ENCODE results near the gene UBXN6.

The UBXN6 gene

DNA sequence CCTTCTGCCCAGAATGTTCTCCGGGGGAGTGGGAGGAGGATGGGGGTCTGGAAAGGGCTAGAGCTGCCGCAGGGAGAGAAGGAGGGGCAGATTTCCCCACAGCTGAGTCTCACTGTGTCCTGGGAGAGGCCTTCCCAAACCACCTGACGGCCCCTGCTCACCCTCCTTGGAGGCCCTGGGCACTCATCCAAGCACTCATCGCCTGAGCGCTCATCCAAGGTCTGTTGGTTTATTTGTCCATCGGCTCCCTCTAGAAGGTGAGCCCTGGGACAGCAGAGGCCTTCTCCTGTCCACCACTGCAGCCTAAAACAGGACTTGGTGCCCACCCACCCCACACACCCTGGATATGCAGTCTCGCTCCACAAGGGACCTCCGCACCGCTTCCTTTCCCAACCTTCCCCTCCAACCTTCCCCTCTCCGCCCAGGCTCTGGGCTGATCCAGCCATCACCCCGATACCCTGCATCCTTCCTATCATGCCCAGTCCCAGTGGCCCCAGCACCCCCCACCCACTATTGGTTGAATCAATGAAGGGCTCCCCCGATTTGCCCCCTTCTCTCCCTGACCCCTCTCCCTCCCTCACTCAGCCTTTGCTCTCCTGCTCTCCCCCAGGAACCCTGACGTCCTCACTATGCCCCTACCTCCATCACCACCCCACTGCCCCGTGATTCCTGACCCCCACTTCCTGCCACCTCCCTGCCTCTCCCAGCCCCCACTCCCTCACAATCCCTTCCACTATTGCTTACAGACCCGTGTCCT lies 1.7 kb downstream of the UBXN6 start:
- no peak for DNase-seq (ENCODE audit: low read depth)

- no peak for DNase-seq (ENCODE audit: low read depth)
These were observed 2.6 kb downstream of the UBXN6 start for GRCh38 chr19:4454747-4455718.

DNA sequence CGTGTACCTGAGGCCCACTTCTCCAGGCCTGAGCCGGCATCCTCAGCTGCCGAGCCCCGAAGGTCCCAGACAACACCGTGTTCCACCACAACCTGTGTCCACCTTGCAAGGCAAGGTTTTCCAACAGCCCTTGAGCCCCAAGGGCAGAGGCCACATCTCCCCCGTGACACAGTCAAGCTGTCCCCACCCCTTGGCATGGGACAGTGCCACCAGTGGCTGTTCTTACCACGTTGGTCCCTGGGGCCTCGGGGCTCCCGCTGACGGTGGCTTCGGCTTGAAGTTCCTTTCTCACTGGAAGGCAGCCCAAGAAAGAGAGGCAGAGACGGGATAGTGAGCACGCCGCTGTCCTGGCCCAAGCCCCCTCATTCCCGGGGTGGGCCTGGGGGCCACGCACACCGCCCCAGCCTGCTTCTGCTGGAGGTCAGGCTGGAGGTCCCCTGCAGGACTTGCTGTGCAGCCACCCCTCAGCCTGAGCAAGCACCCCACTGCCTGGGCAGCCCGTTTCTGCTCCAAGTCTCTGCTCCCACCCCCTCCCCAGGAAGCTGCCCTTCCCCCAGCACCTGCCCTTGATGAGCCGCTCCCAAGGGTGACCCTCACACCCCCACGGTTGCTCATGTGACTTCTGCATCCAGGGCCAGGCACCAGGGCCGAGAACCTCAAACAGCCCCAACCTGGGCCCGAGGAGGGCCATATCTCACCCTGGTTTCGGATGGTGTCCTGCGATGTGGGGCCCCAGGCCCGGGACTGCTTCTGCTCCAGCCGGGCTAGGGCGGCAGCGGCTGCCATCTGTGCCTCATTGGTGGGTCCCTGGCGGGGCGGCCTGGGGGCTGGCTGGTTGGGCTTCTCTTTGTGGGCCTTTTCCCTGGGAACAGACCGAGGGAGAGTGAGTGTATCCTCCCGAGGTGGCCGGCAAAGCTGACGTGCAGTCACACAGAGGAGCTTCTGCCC lies 4.1 kb downstream of the UBXN6 start:
- no peak for DNase-seq (ENCODE audit: low read depth)

GRCh38 chr19:4452230-4452990 lies 5.2 kb downstream of the UBXN6 start:
- no peak for DNase-seq (ENCODE audit: low read depth)

GRCh38 chr19:4449639-4450028 lies 8.0 kb downstream of the UBXN6 start:
- DNase-seq (ENCODE audit: low read depth), result no peak

- DNase-seq (ENCODE audit: low read depth), result no peak
These were observed 8.5 kb downstream of the UBXN6 start for GRCh38 chr19:4449022-4449638.

- no peak for DNase-seq (ENCODE audit: low read depth)
These were observed 9.2 kb downstream of the UBXN6 start for GRCh38 chr19:4448147-4448985.

- no peak for DNase-seq (ENCODE audit: low read depth)
These were observed 10.1 kb downstream of the UBXN6 start for GRCh38 chr19:4447327-4448146.

- DNase-seq (ENCODE audit: low read depth), result no peak
These were observed 10.8 kb downstream of the UBXN6 start for GRCh38 chr19:4446704-4447200.

DNA sequence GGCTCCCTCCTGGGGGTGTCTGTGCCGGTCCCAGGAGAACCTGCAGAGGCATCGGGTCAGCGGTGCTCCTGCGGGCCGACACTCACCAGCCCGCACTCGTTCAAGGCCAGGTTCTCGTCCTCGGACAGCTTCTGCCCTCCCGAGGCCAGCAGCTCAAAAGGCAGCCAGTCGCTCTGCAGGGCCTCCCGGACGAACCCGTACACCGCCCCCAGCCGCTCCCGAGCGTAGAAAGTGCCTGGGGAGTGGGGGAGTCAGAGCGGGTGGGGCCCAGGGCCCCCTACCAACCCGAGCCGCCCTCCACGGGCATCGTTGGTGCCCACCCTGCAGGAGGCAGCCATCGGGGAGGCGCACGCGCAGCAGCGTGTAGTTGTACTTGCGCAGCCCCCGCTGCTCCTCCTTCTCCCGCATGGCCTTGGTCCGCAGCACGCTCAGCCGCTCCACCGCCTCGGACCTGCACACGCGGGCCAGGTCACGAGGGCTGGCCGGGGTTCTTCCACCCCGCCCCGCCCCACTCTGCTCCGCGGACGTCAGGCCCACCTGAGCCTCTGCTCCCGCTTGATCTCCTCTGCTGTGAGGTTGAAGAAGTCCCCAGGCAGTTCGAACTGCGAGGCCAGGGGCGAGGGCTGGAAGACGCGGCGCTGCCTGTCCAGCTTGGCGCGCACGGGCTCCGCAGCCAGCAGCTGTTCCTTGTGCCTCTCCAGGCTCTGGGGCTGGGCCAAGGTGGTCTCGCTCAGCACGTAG lies 11.5 kb downstream of the UBXN6 start:
- DNase-seq (ENCODE audit: low read depth), result no peak

DNA sequence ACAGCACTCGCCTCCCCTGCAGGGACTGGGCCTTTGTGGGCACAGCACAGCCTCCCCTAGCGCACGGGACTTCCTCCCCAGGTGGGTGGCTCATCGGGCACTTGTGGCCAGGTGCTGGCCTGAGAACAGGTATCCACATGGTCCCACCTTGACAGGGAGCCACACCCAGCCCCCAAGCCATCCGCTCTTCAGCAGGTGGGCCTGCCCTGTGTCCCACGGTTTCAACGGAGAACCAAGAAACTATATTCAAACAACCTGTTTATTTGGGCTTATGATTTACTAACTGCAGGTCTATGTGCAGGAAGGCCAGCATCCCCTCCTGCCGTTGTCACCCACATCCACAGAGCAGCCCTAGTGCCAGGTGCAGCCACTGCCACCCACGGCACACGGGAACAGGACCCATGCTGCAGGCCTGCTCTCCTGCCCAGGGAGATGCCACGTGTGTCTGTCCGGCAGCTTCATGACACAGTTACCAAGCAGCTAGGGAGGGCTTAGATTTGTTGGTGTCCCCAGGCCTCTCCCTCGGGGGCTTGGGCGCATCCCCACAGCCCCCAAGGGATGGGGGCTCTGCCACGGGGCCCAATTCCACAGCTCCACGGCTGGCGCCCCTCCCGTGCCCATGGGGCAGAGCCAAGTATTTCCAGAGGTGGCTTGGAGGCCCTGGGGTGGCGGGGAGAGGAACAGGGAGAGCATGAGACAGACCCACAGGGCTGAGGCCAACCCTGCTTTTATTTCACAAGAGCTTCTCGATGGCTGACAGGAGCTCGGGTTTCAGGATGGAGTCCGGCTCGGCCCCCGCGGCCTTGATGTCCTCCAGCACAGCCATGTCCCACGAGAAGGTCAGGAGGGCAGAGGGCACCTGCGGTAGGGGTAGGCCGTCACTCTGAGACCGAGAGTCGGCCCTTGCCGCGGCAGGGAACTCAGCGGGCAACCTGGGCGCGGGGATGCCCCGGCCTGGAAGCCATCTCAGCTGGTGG lies 12.5 kb downstream of the UBXN6 start:
- no peak for DNase-seq (ENCODE audit: low read depth)

- no peak for DNase-seq (ENCODE audit: low read depth)
These were observed 13.4 kb downstream of the UBXN6 start for GRCh38 chr19:4443966-4444764.

DNA sequence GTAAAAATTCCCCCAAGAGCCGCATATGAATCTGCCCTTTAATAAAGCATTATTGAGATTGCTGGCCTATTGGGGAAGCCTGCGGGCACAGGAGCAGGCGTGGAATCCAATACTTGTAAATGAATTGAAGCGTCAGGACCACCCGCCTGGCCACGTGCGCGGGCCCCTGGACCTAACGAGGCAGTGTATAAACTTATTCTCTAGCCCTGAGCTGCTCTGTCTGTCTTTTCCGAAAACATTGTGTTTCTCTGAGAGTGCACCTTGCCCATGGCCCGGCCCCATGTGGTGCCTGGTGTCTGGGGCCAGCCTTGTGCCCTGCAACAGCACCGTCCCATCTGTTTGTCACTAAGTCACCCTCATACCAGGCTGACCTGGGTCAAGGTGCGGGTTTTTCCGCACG lies 14.4 kb downstream of the UBXN6 start:
- DNase-seq (ENCODE audit: low read depth), result no peak

GRCh38 chr19:4442819-4443146 lies 14.8 kb downstream of the UBXN6 start:
- no peak for DNase-seq (ENCODE audit: low read depth)

GRCh38 chr19:4441994-4442818 lies 15.4 kb downstream of the UBXN6 start:
- DNase-seq (ENCODE audit: low read depth), result no peak

All from stimulated activated CD8-positive, alpha-beta memory T cell treated with anti-CD3 and anti-CD28 coated beads, Interleukin-7, amount 100 ng/mL, for 24 hours (primary cell).